PC-3 (cell line): ENCODE measurements around the gene ADGRG3. TPM values are rescaled to one million over a fixed set of nuclear protein-coding genes. Genes with fewer than 3 reads are reported as not detected.
"Not testable (repeated sequence)": the region's sequence is repeated elsewhere in the genome, so short reads cannot be mapped to it uniquely, and the experiment has no call there.

Source experiments
- ATAC-seq: fragments of 200-7000 bp; cut with Tn5 transposase; 2 replicates; pipeline ENCODE4 v1.9.1; 2020; ENCODE audit warnings: mild to moderate bottlenecking, moderate library complexity
- BruUV-seq: library from RNA; stranded (reverse); fragments of 400-500 nt; replicated peaks from 2 replicates; lab custom pipeline; 2021; lab: Mats Ljungman, UMichigan
- CTCF ChIA-PET: fragments of 300-600 bp; sonication (Branson Sonifier 250); formaldehyde crosslinking; loops from one replicate; lab custom pipeline; 2022; ENCODE audit warnings: antibody characterized with exemption; lab: Charles Lee
- POLR2A ChIA-PET: fragments of 300-600 bp; sonication (Branson Sonifier 250); formaldehyde crosslinking; loops from one replicate; lab custom pipeline; 2022; ENCODE audit warnings: antibody characterized with exemption; ENCODE audit not compliant: unreplicated experiment; lab: Charles Lee
- DNase-seq: peaks from one replicate; pipeline ENCODE4 v3.0.0-alpha.2; 2015
- H2AFZ ChIP-seq: fragments of 300-600 bp; sonication (generic); 2 replicates; pipeline ENCODE4 v1.6.0; 2016; ENCODE audit warnings: antibody characterized with exemption, low read length
- H3F3A ChIP-seq: fragments of 300-600 bp; sonication (generic); one replicate; pipeline ENCODE4 v1.6.0; 2017; ENCODE audit warnings: antibody characterized with exemption, low read length, control low read depth, mild to moderate bottlenecking; ENCODE audit not compliant: unreplicated experiment
- H3K27ac ChIP-seq: fragments of 300-600 bp; sonication (generic); 2 replicates; pipeline ENCODE4 v1.5.1; 2016; ENCODE audit warnings: mild to moderate bottlenecking, low read length
- H3K27me3 ChIP-seq: fragments of 300-600 bp; sonication (generic); 2 replicates; pipeline ENCODE4 v1.6.1; 2016; ENCODE audit warnings: low read length, mixed read lengths
- H3K36me3 ChIP-seq: fragments of 300-600 bp; sonication (generic); 2 replicates; pipeline ENCODE4 v1.6.1; 2016; ENCODE audit warnings: low read depth, mixed run types, low read length, mixed read lengths
- H3K4me1 ChIP-seq: fragments of 300-600 bp; sonication (generic); 2 replicates; pipeline ENCODE4 v1.5.1; 2016; ENCODE audit warnings: low read length; ENCODE audit not compliant: insufficient read depth
- H3K4me2 ChIP-seq: fragments of 300-600 bp; sonication (generic); 2 replicates; pipeline ENCODE4 v1.6.0; 2016; ENCODE audit warnings: low read length
- H3K4me3 ChIP-seq: fragments of 300-600 bp; sonication (generic); 2 replicates; pipeline ENCODE4 v1.5.1; 2016; ENCODE audit warnings: mild to moderate bottlenecking, low read length, mixed read lengths
- H3K79me2 ChIP-seq: fragments of 300-600 bp; sonication (generic); 2 replicates; pipeline ENCODE4 v1.6.1; 2017; ENCODE audit warnings: low read length, mixed read lengths
- H3K9ac ChIP-seq: fragments of 300-600 bp; sonication (generic); 2 replicates; pipeline ENCODE4 v1.6.0; 2016; ENCODE audit warnings: mild to moderate bottlenecking, low read length
- H3K9me2 ChIP-seq: fragments of 300-600 bp; sonication (generic); replicated peaks from 2 replicates; pipeline ENCODE4 v1.6.1; 2016; ENCODE audit warnings: mixed run types, low read length, mixed read lengths
- H3K9me3 ChIP-seq: fragments of 300-600 bp; sonication (generic); 2 replicates; pipeline ENCODE4 v1.6.1; 2016; ENCODE audit warnings: low read length, mixed read lengths
- H4K20me1 ChIP-seq: fragments of 300-600 bp; sonication (generic); 2 replicates; pipeline ENCODE4 v1.6.1; 2016; ENCODE audit warnings: low read length, mixed read lengths
- CTCF ChIP-seq: fragments of 300-600 bp; sonication (generic); conservative IDR thresholded peaks from 2 replicates; pipeline ENCODE4 v1.5.1; 2017; ENCODE audit warnings: antibody characterized with exemption, low read depth, mild to moderate bottlenecking, low read length
- EZH2 ChIP-seq: fragments of 300-600 bp; sonication (generic); IDR thresholded peaks from one replicate; pipeline ENCODE4 v1.6.1; 2017; ENCODE audit warnings: antibody characterized with exemption, mild to moderate bottlenecking, low read length; ENCODE audit not compliant: unreplicated experiment
- EZH2phosphoT487 ChIP-seq: fragments of 300-600 bp; sonication (generic); IDR thresholded peaks from 2 replicates; pipeline ENCODE4 v1.6.1; 2018; ENCODE audit warnings: mild to moderate bottlenecking, antibody characterized with exemption, low read length, borderline replicate concordance
- intact Hi-C: fragments of 100-400 bp; cut with micrococcal nuclease; formaldehyde crosslinking; loops from 2 replicates; pipeline ENCODE4 v1.9.0; 2023
- total RNA-seq: library from RNA; depleted of rRNA; stranded (reverse); fragments of >200 nt; gene quantifications from 2 replicates; pipeline ENCODE4 v1.2.3, GENCODE V29; 2014

Gene ADGRG3
- total RNA-seq, 1 experiment from 2014 or later = not detected

GRCh38 chr16:57727610-57728009 is 59.5 kb downstream of the ADGRG3 start:
- Histone ChIP-seq H3K4me2 (no peak overlapping the region), H3K79me2 (no peaks in the 10 kb centered on the region), H3K9ac (no peak overlapping the region), H3F3A (no peaks in the 10 kb centered on the region), H3K4me1 (no peaks in the 10 kb centered on the region), H3K27me3 (no peaks in the 10 kb centered on the region), H3K4me3 (no peak overlapping the region), H3K27ac (no peak overlapping the region), H4K20me1 (no peaks in the 10 kb centered on the region), H2AFZ (no peak overlapping the region), H3K9me3 (no peaks in the 10 kb centered on the region), H3K36me3 (no peaks in the 10 kb centered on the region), H3K9me2 (no peaks in the 10 kb centered on the region)
- ChIA-PET CTCF (no interaction called here), POLR2A (no interaction called here)
- DNase-seq (no peak), ATAC-seq (no peak)
- intact Hi-C loops = no loop called here
- no TSS peak for BruUV-seq
- TF ChIP-seq EZH2phosphoT487 (no peak), EZH2 (no peak), CTCF (no peak; the same call in 1 of the 2 replicates)

GRCh38 chr16:57728336-57729181 is 60.5 kb downstream of the ADGRG3 start:
- no peaks in the 10 kb centered on the region for H4K20me1 ChIP-seq
- H3K9me2 ChIP-seq = no peaks in the 10 kb centered on the region
- no peaks in the 10 kb centered on the region for H3K36me3 ChIP-seq
- ChIA-PET CTCF (no interaction called here), POLR2A (no interaction called here)
- TF ChIP-seq EZH2 (no peak), EZH2phosphoT487 (no peak), CTCF (no peak)
- ATAC-seq = no peak
- H2AFZ ChIP-seq = no peak overlapping the region
- H3K27me3 ChIP-seq = no peaks in the 10 kb centered on the region
- BruUV-seq = no TSS peak
- no peak overlapping the region for H3K4me2 ChIP-seq
- no peak for DNase-seq
- no peak overlapping the region for H3K27ac ChIP-seq
- H3K9me3 ChIP-seq = no peaks in the 10 kb centered on the region
- no peaks in the 10 kb centered on the region for H3K4me1 ChIP-seq
- H3K79me2 ChIP-seq = no peaks in the 10 kb centered on the region
- H3K9ac ChIP-seq = no peak overlapping the region
- H3F3A ChIP-seq = no peaks in the 10 kb centered on the region
- intact Hi-C loops = no loop called here
- no peak overlapping the region for H3K4me3 ChIP-seq

GRCh38 chr16:57729182-57729484 is 61.0 kb downstream of the ADGRG3 start:
- DNase-seq (no peak), ATAC-seq (no peak)
- TF ChIP-seq CTCF (no peak), EZH2phosphoT487 (no peak), EZH2 (no peak)
- Histone ChIP-seq H3K9me2 (no peaks in the 10 kb centered on the region), H3K9me3 (no peaks in the 10 kb centered on the region), H2AFZ (no peak overlapping the region), H3K9ac (no peak overlapping the region), H3K4me1 (no peaks in the 10 kb centered on the region), H3F3A (no peaks in the 10 kb centered on the region), H3K27me3 (no peaks in the 10 kb centered on the region), H3K4me3 (no peak overlapping the region), H3K27ac (no peak overlapping the region), H3K79me2 (no peaks in the 10 kb centered on the region), H4K20me1 (no peaks in the 10 kb centered on the region), H3K36me3 (no peaks in the 10 kb centered on the region), H3K4me2 (no peak overlapping the region)
- POLR2A ChIA-PET = no interaction called here
- no TSS peak for BruUV-seq
- intact Hi-C loops = no loop called here
- CTCF ChIA-PET = no interaction called here

GRCh38 chr16:57729852-57730251 is 61.7 kb downstream of the ADGRG3 start:
- H3K9me2 ChIP-seq, H3K27ac ChIP-seq, POLR2A ChIA-PET, intact Hi-C loops, H3K4me2 ChIP-seq, DNase-seq, CTCF ChIA-PET, H3F3A ChIP-seq, H3K9me3 ChIP-seq, BruUV-seq, H3K4me3 ChIP-seq, H3K27me3 ChIP-seq, ATAC-seq, H3K79me2 ChIP-seq, H3K4me1 ChIP-seq, H3K9ac ChIP-seq, H3K36me3 ChIP-seq, H4K20me1 ChIP-seq, H2AFZ ChIP-seq: not testable (repeated sequence)
